NCI-H1436 treated with DMSO at 0.1 percent for 48 hours (cell line): Measurements from ENCODE around the gene IPO11.

Source experiments
- DNase-seq: peaks from one replicate; lab custom pipeline; 2025; lab: John Stamatoyannopoulos, UW

The IPO11 gene

DNA sequence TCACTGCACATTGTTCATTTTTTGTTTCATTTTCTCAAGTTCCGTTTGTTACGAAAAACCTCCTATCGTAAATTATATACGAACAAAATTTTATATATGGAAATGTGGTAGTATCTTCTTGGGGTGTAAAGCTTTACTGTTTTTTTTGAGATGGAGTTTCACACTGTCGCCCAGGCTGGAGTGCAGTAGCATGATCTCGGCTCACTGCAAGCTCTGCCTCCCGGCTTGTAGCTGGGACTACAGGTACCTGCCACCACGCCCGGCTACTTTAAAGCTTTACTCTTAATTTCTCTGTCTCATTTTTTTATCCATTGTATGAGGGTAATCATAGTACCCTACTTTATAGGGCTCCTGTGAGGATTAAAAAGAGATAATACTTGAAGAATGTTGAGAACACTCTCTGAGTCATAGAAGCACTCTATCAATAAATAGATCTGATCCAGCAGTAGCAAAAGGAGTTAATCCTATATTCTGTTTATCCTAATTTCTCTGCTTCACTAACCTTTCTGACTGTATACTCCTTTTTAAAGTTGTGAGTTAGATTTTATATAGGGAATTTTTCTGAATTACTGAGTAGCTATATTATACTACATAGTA lies 160.5 kb downstream of the IPO11 start:
- no peak for DNase-seq

- no peak for DNase-seq
Measured at GRCh38 chr5:62574599-62574998, 162.0 kb downstream of the IPO11 start.

DNA sequence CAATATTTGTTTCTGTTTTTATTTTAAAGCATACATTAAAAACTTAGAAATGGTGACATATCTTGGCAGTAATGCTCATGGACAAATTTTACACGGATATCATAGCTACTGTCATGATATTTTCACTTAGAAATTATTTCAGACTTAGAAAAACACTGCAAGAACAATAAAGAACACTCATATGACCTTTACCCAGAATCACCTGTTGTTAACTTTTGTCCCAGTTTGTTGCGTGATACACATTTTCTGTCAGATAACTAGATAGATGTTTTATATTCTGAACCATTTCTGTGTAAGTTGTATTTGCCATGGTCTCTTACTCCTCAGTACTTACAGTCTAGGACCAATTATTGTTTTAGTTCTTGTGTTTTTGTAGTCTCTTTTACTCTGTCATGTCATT lies 162.5 kb downstream of the IPO11 start:
- DNase-seq, result no peak

- DNase-seq, result no peak
Measured at GRCh38 chr5:62575489-62575888, 162.9 kb downstream of the IPO11 start.

- DNase-seq, result no peak
Measured at GRCh38 chr5:62576570-62577170, 164.1 kb downstream of the IPO11 start.

GRCh38 chr5:62577488-62577887 lies 164.9 kb downstream of the IPO11 start:
- DNase-seq, result no peak

- no peak for DNase-seq
Measured at GRCh38 chr5:62578540-62578939, 166.0 kb downstream of the IPO11 start, which contains the start of gene LRRC70. TSS of gene LRRC70 (plus strand) at chr5:62578819. CDS start at chr5:62579439, 620 bp downstream.

- no peak for DNase-seq
Measured at GRCh38 chr5:62579761-62580160, 167.2 kb downstream of the IPO11 start.

DNA sequence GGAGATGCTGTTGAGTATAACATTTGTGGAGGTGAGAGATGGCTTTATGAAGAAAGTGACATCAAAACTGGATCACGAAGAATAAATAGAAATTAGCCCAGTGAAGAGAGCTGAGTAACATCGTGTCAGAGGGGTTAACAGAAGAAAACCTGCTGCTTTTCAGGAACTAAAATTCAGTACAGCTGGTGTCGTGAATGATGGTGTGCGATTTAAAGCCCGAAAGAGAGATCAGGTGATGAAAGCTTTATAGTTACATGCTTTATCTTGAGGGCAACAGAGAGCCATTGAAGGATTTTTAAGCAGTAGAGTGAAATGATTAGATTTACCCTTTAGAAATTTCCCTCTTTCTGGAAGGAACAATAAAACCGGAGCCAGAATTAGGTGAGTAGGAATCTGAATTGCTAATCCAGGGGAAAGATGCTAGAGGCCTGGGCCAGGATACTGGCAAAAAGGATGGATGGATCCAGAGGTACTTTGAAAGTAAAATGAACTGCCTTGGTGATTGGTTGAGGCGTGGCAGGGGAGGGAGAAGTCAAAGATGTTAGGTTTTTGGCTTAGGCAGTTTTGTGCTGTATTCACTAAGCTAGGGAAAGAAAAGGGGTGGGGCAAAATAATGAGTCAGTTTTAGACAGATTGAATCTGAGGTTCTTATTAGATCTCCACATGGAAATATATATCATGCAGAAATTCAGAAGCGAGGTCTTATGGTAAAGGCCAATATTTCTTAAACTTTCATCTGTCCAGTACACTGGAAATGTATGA lies 169.5 kb downstream of the IPO11 start:
- DNase-seq, result no peak

GRCh38 chr5:62584391-62584790 lies 171.8 kb downstream of the IPO11 start:
- no peak for DNase-seq

DNA sequence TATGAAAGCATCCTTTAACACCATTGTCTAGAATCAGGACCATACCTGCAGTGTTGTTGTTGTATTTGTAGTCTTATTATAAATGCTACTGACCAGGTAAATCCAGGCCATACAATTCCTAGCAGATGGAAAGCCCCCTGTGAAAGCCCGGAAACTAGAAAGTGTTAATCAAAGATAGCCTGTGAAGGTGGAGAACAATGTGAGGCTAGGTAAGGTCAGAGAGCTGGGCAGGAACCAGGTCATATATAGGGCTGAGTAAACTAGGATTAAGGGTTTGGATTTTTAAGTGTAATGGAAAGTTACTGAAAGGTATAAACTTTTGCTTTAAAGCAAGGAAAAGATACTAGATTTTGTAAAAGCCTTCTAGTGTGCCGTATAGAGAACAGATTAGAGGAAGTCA lies 172.7 kb downstream of the IPO11 start:
- DNase-seq, result no peak

DNA sequence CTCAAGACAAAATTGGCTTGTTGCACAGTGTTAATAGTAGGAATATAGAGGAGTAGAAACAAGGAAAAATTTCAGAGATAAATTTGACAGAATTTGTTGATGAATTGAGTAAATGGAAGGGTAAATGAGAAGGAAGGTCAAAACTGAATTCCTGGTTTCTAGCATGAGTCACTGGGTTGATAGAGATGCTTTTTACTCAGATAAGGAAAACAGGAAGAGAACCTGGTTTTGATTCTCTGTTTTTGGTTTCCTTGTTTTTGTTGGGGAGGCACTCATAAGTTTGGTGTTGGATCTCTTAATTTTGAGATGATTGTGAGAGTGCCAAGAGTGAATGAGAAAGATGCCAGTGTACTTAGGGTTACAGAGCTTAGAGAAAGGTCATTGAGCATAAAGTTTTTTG lies 173.2 kb downstream of the IPO11 start:
- DNase-seq, result no peak

- no peak for DNase-seq
Measured at GRCh38 chr5:62587737-62588136, 175.2 kb downstream of the IPO11 start.

- no peak for DNase-seq
Measured at GRCh38 chr5:62588668-62589067, 176.1 kb downstream of the IPO11 start.

DNA sequence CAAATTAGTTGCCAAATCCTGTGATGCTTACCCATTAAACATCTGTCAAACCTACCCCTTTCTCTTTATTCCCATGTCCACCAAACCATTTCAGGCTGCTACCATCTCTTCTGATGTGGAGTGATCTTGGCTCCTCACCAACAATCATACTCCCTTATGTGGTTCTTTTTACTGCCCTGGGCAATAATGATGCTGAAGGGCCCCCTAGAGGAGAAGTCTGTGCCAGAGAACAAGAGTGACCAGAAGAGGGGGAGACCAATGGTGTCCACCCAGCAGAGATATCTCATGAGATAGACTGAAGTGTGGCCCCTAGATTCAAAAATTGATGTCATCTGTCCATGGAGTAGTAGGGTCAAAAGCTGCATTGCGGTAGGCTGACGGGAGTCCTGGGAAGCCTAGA lies 176.9 kb downstream of the IPO11 start:
- DNase-seq, result no peak

- DNase-seq, result no peak
Measured at GRCh38 chr5:62590387-62590786, 177.8 kb downstream of the IPO11 start.

DNA sequence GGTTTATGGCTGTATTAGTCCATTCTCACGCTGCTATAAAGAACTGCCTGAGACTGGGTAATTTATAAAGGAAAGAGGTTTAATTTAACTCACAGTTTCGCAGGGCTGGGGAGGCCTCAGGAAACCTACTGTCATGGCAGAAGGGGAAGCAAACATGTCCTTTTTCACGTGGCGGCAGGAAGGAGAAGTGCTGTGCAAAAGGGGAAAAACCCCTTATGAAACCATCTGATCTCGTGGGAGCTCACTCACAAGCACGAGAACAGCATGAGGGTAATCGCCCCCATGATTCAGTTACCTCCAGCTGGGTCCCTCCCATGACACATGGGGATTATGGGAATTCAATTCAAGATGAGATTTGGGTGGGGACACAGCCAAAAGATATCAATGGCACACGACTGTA lies 180.0 kb downstream of the IPO11 start:
- DNase-seq, result no peak

DNA sequence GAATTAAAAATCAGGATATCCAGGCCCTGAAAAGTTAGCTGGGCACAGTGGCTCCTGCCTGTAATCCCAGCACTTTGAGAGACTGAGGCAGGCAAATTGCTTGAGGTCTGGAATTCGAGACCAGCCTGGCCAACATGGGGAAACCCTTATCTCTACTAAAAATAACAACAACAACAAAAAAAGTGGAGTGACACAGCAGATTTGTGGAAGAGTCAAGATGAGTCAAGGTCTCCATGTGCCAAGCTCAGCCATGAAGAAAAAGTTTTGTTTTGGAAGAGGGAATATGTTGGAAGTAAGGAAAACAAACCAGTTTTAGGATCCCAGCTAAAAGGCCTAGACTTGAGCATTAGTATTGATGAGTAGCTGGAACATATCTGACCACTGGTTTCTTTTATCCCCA lies 180.8 kb downstream of the IPO11 start:
- no peak for DNase-seq

- no peak for DNase-seq
Measured at GRCh38 chr5:62594364-62594984, 181.9 kb downstream of the IPO11 start.

DNA sequence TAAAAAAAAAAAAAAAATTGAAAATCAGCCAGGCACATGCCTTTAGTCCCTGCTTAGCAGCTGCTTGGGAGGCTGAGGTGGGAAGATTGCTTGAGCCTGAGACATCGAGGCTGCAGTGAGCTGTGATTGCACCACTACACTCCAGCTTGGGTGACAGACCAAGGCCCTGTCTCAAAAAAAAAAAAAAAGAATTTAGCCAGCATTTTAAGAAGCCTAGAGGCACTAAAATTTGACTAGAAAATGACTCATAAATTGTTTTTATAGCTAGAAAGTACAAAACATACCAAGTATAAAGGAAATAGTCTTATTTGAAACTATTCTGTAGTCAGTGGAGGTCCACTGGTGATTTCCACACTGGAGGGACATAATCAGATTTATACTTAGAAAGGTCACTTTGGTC lies 183.5 kb downstream of the IPO11 start:
- no peak for DNase-seq

DNA sequence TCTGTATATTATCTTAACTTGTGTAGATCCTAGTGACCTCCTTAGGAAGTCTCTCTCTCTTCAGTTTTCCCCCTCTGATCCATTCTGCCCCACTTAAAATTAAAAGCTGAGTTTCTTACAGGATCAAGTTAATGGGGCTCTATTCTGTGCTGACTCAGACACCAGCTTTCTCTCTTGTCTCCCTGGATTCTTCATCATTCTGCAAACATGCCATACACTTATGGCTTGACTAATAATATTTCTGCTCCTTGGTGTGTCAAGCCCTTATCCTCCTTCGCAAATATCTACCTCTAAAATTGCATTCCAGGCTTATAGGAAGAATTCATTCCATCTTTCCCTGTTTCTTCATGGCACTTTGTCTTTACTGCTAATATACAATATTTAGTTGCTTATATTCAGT lies 184.1 kb downstream of the IPO11 start:
- DNase-seq, result no peak

DNA sequence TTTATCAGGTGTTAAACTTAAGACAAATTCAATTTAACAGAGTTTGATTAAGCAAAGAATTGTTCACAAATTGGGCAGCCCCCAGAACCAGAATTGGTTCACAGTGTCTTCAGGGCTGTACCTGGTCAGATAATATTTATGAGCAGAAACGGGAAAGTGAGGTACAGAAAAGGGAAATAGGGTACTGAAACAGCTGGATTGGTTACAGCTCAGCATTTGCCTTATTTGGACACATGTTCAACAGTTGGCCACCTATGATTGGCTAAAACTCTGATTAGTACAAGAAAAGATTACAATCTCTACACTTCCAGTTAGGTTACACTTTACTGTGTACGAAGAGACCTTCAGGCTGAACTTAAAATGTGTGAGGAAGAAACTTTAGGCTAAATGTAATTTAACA lies 184.8 kb downstream of the IPO11 start:
- no peak for DNase-seq
